IMR-90 (cell line): ENCODE measurements around the gene S100A8. TPM values are rescaled to one million over a fixed set of nuclear protein-coding genes. Genes with fewer than 3 reads are reported as not detected.

Experiments used
- ATAC-seq: fragments of 200-7000 bp; cut with Tn5 transposase; 2 replicates; pipeline ENCODE4 v1.9.1; 2020; ENCODE audit warnings: low read depth, mild to moderate bottlenecking, moderate library complexity
- BruUV-seq: library from RNA; stranded (reverse); fragments of 400-500 nt; replicated peaks from 2 replicates; lab custom pipeline; 2021; lab: Mats Ljungman, UMichigan
- CTCF ChIA-PET: fragments of 300-600 bp; formaldehyde crosslinking; extraction: SDS; loops from one replicate; lab custom pipeline; 2021; ENCODE audit warnings: antibody characterized with exemption; lab: Yijun Ruan, JAX
- POLR2A ChIA-PET: fragments of 300-600 bp; sonication (Branson Sonifier 250); formaldehyde crosslinking; loops from one replicate; lab custom pipeline; 2022; ENCODE audit warnings: antibody characterized with exemption; ENCODE audit not compliant: unreplicated experiment; lab: Charles Lee
- DNase-seq: peaks from one replicate; pipeline ENCODE4 v3.0.0; 2013
- H2AFZ ChIP-seq: replicated peaks from 2 replicates; pipeline ENCODE3; 2013; ENCODE audit warnings: low read length, mild to moderate bottlenecking; ENCODE audit not compliant: poor library complexity
- H2AK5ac ChIP-seq: 2 replicates; pipeline ENCODE4 v1.6.1; 2013; ENCODE audit warnings: low read depth, low read length, inconsistent platforms
- H2AK9ac ChIP-seq: replicated peaks from 2 replicates; pipeline ENCODE3; 2013; ENCODE audit warnings: mild to moderate bottlenecking, low read depth, low read length, moderate library complexity; ENCODE audit not compliant: poor library complexity
- H2BK120ac ChIP-seq: 2 replicates; pipeline ENCODE4 v1.6.1; 2013; ENCODE audit warnings: low read depth, low read length, inconsistent platforms
- H2BK15ac ChIP-seq: 3 replicates; pipeline ENCODE4 v1.6.1; 2013; ENCODE audit warnings: low read depth, low read length, inconsistent platforms
- H2BK20ac ChIP-seq: 2 replicates; pipeline ENCODE4 v1.6.1; 2013; ENCODE audit warnings: low read depth, mild to moderate bottlenecking, inconsistent platforms, low read length, moderate library complexity
- H2BK5ac ChIP-seq: 2 replicates; pipeline ENCODE4 v1.6.1; 2013; ENCODE audit warnings: mild to moderate bottlenecking, low read depth, low read length, inconsistent platforms; ENCODE audit not compliant: poor library complexity, severe bottlenecking
- H3K14ac ChIP-seq: replicated peaks from 2 replicates; pipeline ENCODE4 v1.6.1; 2013; ENCODE audit warnings: low read depth, low read length, inconsistent platforms
- H3K18ac ChIP-seq: 2 replicates; pipeline ENCODE4 v1.6.1; 2013; ENCODE audit warnings: low read depth, low read length, control low read depth
- H3K23ac ChIP-seq: 2 replicates; pipeline ENCODE4 v1.6.1; 2013; ENCODE audit warnings: low read depth, low read length, inconsistent platforms
- H3K27ac ChIP-seq: 2 replicates; pipeline ENCODE4 v1.5.1; 2013; ENCODE audit warnings: mild to moderate bottlenecking, control low read depth, low read length; ENCODE audit not compliant: insufficient read depth
- H3K27me3 ChIP-seq: 2 replicates; pipeline ENCODE4 v1.6.1; 2013; ENCODE audit warnings: low read length; ENCODE audit not compliant: control insufficient read depth, insufficient read depth
- H3K36me3 ChIP-seq: 2 replicates; pipeline ENCODE4 v1.6.1; 2013; ENCODE audit warnings: low read length, mixed read lengths; ENCODE audit not compliant: control insufficient read depth, insufficient read depth
- H3K4ac ChIP-seq: 2 replicates; pipeline ENCODE4 v1.6.1; 2013; ENCODE audit warnings: low read depth, low read length, inconsistent platforms
- H3K4me1 ChIP-seq: 2 replicates; pipeline ENCODE4 v1.6.1; 2013; ENCODE audit warnings: low read length, mixed read lengths; ENCODE audit not compliant: control insufficient read depth, insufficient read depth
- H3K4me2 ChIP-seq: 2 replicates; pipeline ENCODE4 v1.6.1; 2013; ENCODE audit warnings: low read depth, mild to moderate bottlenecking, control low read depth, low read length, moderate library complexity
- H3K4me3 ChIP-seq: 2 replicates; pipeline ENCODE4 v1.5.1; 2013; ENCODE audit warnings: low read depth, mild to moderate bottlenecking, control low read depth, low read length, moderate library complexity; ENCODE audit not compliant: insufficient read depth
- H3K56ac ChIP-seq: 2 replicates; pipeline ENCODE4 v1.6.1; 2013; ENCODE audit warnings: low read length, inconsistent platforms; ENCODE audit not compliant: insufficient read depth; ENCODE audit errors: extremely low read depth
- H3K79me1 ChIP-seq, 2 experiments: 2 replicates each; pipeline ENCODE4 v1.6.1; 2013; ENCODE audit warnings: low read length in 2 of 2, inconsistent platforms in 1 of 2, low read depth in 1 of 2
- H3K9ac ChIP-seq: 2 replicates; pipeline ENCODE4 v1.6.1; 2013; ENCODE audit warnings: low read depth, low read length, control low read depth
- H3K9me1 ChIP-seq: 2 replicates; pipeline ENCODE4 v1.6.1; 2013; ENCODE audit warnings: low read length, inconsistent platforms; ENCODE audit not compliant: insufficient read depth
- H3K9me3 ChIP-seq: 2 replicates; pipeline ENCODE4 v1.6.1; 2013; ENCODE audit warnings: low read length; ENCODE audit not compliant: control insufficient read depth, insufficient read depth
- H4K20me1 ChIP-seq: 2 replicates; pipeline ENCODE4 v1.6.1; 2013; ENCODE audit warnings: low read length, inconsistent platforms; ENCODE audit not compliant: insufficient read depth
- H4K5ac ChIP-seq: 2 replicates; pipeline ENCODE4 v1.6.1; 2013; ENCODE audit warnings: mild to moderate bottlenecking, low read depth, low read length, control low read depth
- H4K8ac ChIP-seq, 2 experiments: 2 replicates each; pipeline ENCODE4 v1.6.1; 2013; ENCODE audit warnings: low read depth in 2 of 2, low read length in 2 of 2, control low read depth in 1 of 2, inconsistent platforms in 1 of 2
- H4K91ac ChIP-seq: 2 replicates; pipeline ENCODE4 v1.6.1; 2013; ENCODE audit warnings: low read depth, low read length, inconsistent platforms; ENCODE audit not compliant: insufficient read depth
- BHLHE40 ChIP-seq: fragments of 150-350 bp; IDR thresholded peaks from 2 replicates; pipeline ENCODE4 v1.6.1; 2016; ENCODE audit warnings: mild to moderate bottlenecking, low read depth, low read length
- CEBPB ChIP-seq: IDR thresholded peaks from 2 replicates; pipeline ENCODE4 v1.6.1; 2012; ENCODE audit warnings: low read depth, low read length, improper control_type of control experiment
- CHD1 ChIP-seq: IDR thresholded peaks from 2 replicates; pipeline ENCODE4 v1.6.1; 2012; ENCODE audit warnings: low read depth, low read length, improper control_type of control experiment
- FOS ChIP-seq: fragments of 150-350 bp; IDR thresholded peaks from 2 replicates; pipeline ENCODE4 v1.6.1; 2016; ENCODE audit warnings: low read depth, low read length
- MAFK ChIP-seq: IDR thresholded peaks from 2 replicates; pipeline ENCODE4 v1.6.1; 2012; ENCODE audit warnings: low read depth, low read length, improper control_type of control experiment
- MAZ ChIP-seq: IDR thresholded peaks from 2 replicates; pipeline ENCODE4 v1.6.1; 2012; ENCODE audit warnings: low read depth, mild to moderate bottlenecking, low read length, improper control_type of control experiment, moderate library complexity, borderline replicate concordance
- MXI1 ChIP-seq: IDR thresholded peaks from 2 replicates; pipeline ENCODE4 v1.6.1; 2012; ENCODE audit warnings: low read depth, mild to moderate bottlenecking, low read length, moderate library complexity, borderline replicate concordance
- NFE2L2 ChIP-seq: fragments of 150-350 bp; IDR thresholded peaks from 2 replicates; pipeline ENCODE4 v1.6.1; 2016; ENCODE audit warnings: low read depth, mild to moderate bottlenecking, low read length
- POLR2A ChIP-seq: IDR thresholded peaks from 2 replicates; pipeline ENCODE4 v1.6.1; 2012; ENCODE audit warnings: mild to moderate bottlenecking, low read depth, low read length
- RAD21 ChIP-seq: IDR thresholded peaks from 2 replicates; pipeline ENCODE4 v1.6.1; 2012; ENCODE audit warnings: low read length, improper control_type of control experiment
- RFX5 ChIP-seq: IDR thresholded peaks from 2 replicates; pipeline ENCODE4 v1.8.0; 2012; ENCODE audit warnings: low read depth, mild to moderate bottlenecking, low read length, moderate library complexity
- WGBS, 2 experiments: methylation state at CpG; one replicate each; pipeline versions ENCODE4 v1.1.5 to v1.1.7; 2013; ENCODE audit warnings: missing lambda C conversion rate in 2 of 2; ENCODE audit not compliant: insufficient read length in 1 of 2; ENCODE audit errors: extremely low coverage in 2 of 2; 5-methylcytosine and 5-hydroxymethylcytosine counted together
- dilution Hi-C: fragments of 300-500 bp; cut with HindIII; formaldehyde crosslinking; loops from one replicate; pipeline ENCODE4 v1.14.3; 2018; ENCODE audit warnings: low sequenced_read_pairs; ENCODE audit not compliant: unreplicated experiment
- in situ Hi-C: fragments of 300-500 bp; cut with MboI; formaldehyde crosslinking; loops from 3 replicates; pipeline ENCODE4 v1.14.3; 2019; ENCODE audit warnings: low sequenced_read_pairs, inconsistent platforms, mixed read lengths
- intact Hi-C: fragments of 100-400 bp; cut with micrococcal nuclease; formaldehyde crosslinking; loops from 2 replicates; pipeline ENCODE4 v1.10.0; 2022
- polyA plus RNA-seq, 3 experiments: library from polyadenylated mRNA; depleted of rRNA; stranded (reverse); fragments of >200 nt; gene quantifications; 2 replicates each; pipeline ENCODE4 v1.2.3, GENCODE V29; 2012; ENCODE audit warnings: low replicate concordance in 1 of 3
- total RNA-seq: library from RNA; depleted of rRNA; stranded (reverse); fragments of >200 nt; gene quantifications from 2 replicates; pipeline ENCODE4 v1.2.3, GENCODE V29; 2012
- TF ChIP-seq, protein P1 (sequence below): conservative IDR thresholded peaks from 2 replicates; pipeline ENCODE4 v1.5.1; 2012; ENCODE audit warnings: mild to moderate bottlenecking, low read depth, low read length, improper control_type of control experiment

Gene S100A8
- total and polyA plus RNA-seq, 2 of the 4 experiments (the other 2 are of a cell fraction) = not detected

DNA sequence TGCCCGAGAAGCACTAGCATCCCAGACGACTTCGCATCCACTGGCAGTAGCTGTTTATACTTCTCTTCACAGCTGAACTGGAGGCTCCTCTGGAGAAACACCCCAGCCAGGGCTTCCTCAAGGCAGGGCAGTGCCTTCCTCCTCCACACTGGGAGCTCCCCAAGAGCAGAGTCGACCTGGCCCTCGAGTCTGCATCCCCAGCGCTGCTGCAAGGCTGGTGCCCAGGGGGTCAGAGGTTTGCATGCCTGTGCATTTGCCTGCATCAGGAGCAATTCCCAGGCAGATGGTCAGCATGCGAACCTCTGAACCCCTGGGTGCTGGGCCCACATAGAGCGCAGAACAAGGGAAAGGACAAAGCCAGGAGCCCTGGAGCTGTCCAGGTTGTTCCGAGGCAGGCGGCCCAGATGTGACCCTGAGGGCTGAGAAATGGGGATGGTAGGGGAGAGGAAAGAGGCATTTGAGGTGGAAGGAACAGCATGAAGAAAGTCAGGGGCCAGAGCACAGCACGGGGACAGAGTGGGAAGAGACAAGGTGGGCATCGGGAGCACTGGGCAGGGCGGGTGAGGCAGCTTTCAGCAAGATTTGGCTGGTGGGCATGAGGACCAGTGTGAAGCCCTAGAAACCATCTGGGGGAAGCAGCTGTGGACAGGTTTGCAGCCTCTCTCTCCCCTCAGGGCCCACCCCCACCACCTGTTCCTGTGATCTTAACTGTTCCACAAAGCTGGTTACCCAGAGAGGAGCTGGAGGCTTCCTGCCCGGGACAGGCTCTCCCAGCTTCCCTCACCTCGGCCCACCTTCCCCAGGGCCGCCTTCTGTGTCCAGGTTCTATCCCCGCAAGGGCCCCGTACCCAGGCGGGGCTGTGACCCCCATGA, 6.4 kb upstream of the S100A8 start:
- Histone ChIP-seq H2BK15ac (no peak overlapping the region), H2BK20ac (no peak overlapping the region), H3K79me1 (no peaks in the 10 kb centered on the region), H4K91ac (no peak overlapping the region), H3K4me2 (no peak overlapping the region), H3K27me3 (peaks cover 7% of the 10 kb centered on the region; the same call in 1 of the 2 replicates), H3K14ac (no peak overlapping the region), H2BK120ac (no peak overlapping the region), H3K4me1 (no peaks in the 10 kb centered on the region), H2AFZ (no peak overlapping the region), H2BK5ac (no peak overlapping the region), H3K23ac (no peak overlapping the region), H2AK9ac (no peak overlapping the region), H3K36me3 (no peaks in the 10 kb centered on the region), H3K9me1 (no peaks in the 10 kb centered on the region), H4K5ac (no peak overlapping the region), H4K8ac (no peak overlapping the region), H3K9ac (no peak overlapping the region), H3K4me3 (no peak overlapping the region), H3K56ac (no peak overlapping the region), H3K18ac (no peak overlapping the region), H3K9me3 (no peaks in the 10 kb centered on the region), H2AK5ac (no peak overlapping the region), H4K20me1 (no peaks in the 10 kb centered on the region), H3K27ac (no peak overlapping the region), H3K4ac (no peak overlapping the region)
- intact Hi-C loops (no loop called here), in situ Hi-C loops (no loop called here), dilution Hi-C loops (no loop called here)
- 62% methylated on average over 15 of the region's 19 CpGs; no CpG with 5 or more reads in 1 of the 2 experiments for WGBS, 2 experiments
- BruUV-seq = no TSS peak
- no peak for DNase-seq
- POLR2A ChIA-PET = no interaction called here
- CTCF ChIA-PET = interaction anchor here (0.6 kb wide), 1 partner anchor 51 kb away, joined by 5 read pairs; no protein-coding TSS in a partner anchor
- no peak for ATAC-seq
- TF ChIP-seq BHLHE40 (no peak), CHD1 (no peak), MXI1 (no peak), RFX5 (no peak), RAD21 (no peak), FOS (no peak), MAZ (no peak), MAFK (no peak), NFE2L2 (no peak), CEBPB (no peak), POLR2A (no peak)
- TF ChIP-seq, protein P1, sequence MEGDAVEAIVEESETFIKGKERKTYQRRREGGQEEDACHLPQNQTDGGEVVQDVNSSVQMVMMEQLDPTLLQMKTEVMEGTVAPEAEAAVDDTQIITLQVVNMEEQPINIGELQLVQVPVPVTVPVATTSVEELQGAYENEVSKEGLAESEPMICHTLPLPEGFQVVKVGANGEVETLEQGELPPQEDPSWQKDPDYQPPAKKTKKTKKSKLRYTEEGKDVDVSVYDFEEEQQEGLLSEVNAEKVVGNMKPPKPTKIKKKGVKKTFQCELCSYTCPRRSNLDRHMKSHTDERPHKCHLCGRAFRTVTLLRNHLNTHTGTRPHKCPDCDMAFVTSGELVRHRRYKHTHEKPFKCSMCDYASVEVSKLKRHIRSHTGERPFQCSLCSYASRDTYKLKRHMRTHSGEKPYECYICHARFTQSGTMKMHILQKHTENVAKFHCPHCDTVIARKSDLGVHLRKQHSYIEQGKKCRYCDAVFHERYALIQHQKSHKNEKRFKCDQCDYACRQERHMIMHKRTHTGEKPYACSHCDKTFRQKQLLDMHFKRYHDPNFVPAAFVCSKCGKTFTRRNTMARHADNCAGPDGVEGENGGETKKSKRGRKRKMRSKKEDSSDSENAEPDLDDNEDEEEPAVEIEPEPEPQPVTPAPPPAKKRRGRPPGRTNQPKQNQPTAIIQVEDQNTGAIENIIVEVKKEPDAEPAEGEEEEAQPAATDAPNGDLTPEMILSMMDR = no peak
